CD4-positive, alpha-beta T cell (primary cell): ENCODE measurements around the gene SLC6A18. TPM values are rescaled to one million over a fixed set of nuclear protein-coding genes. Genes with fewer than 3 reads are reported as not detected.

ENCODE experiments used
- ATAC-seq: fragments of 200-7000 bp; cut with Tn5 transposase; one replicate; pipeline ENCODE4 v1.10.0; 2022; ENCODE audit warnings: mild to moderate bottlenecking; ENCODE audit not compliant: poor library complexity
- CTCF ChIA-PET: fragments of 350-600 bp; sonication (Branson Sonifier 250); formaldehyde crosslinking; loops from one replicate; lab custom pipeline; 2021; ENCODE audit warnings: antibody characterized with exemption, inconsistent platforms; lab: Charles Lee
- POLR2A ChIA-PET: fragments of 350-600 bp; sonication (Branson Sonifier 250); formaldehyde crosslinking; loops from one replicate; lab custom pipeline; 2021; ENCODE audit warnings: antibody characterized with exemption, inconsistent platforms; lab: Charles Lee
- DNase-seq, 14 experiments: peaks; one replicate each; pipeline ENCODE4 v3.0.0-alpha.2; 2013 to 2020; ENCODE audit warnings: mixed read lengths in 2 of 14
- H3K27ac ChIP-seq, 2 donors: one replicate each; pipeline versions ENCODE4 v1.5.1 to v1.7.0; 2013; ENCODE audit warnings: low read length in 2 of 2, low read depth in 1 of 2, mild to moderate bottlenecking in 1 of 2
- H3K27me3 ChIP-seq, 2 experiments: 1 replicate in 1 of 2; 2 replicates in 1 of 2; pipeline versions ENCODE4 v1.6.1 to v1.7.0; 2013; ENCODE audit warnings: low read length in 2 of 2, control low read depth in 1 of 2, mild to moderate bottlenecking in 1 of 2, moderate library complexity in 1 of 2; ENCODE audit not compliant: insufficient read depth in 2 of 2, control insufficient read depth in 1 of 2
- H3K36me3 ChIP-seq: one replicate; pipeline ENCODE4 v1.6.1; 2013; ENCODE audit warnings: low read length, control low read depth; ENCODE audit not compliant: insufficient read depth
- H3K4me1 ChIP-seq: one replicate; pipeline ENCODE4 v1.6.1; 2013; ENCODE audit warnings: low read length, control low read depth; ENCODE audit not compliant: insufficient read depth
- H3K4me3 ChIP-seq: one replicate; pipeline ENCODE4 v1.5.1; 2013; ENCODE audit warnings: mild to moderate bottlenecking, low read length, moderate library complexity
- H3K9me3 ChIP-seq, 2 experiments: 1 replicate in 1 of 2; 2 replicates in 1 of 2; pipeline versions ENCODE4 v1.6.1 to v1.7.0; 2013; ENCODE audit warnings: low read length in 2 of 2, mild to moderate bottlenecking in 2 of 2, control low read depth in 1 of 2, moderate library complexity in 1 of 2; ENCODE audit not compliant: control insufficient read depth in 1 of 2, insufficient read depth in 1 of 2
- H3K27ac Mint-ChIP-seq: one replicate; pipeline ENCODE4 v1.8.0; 2020; ENCODE audit warnings: mixed read lengths
- H3K27me3 Mint-ChIP-seq: one replicate; pipeline ENCODE4 v1.8.0; 2021; ENCODE audit warnings: mixed read lengths
- H3K36me3 Mint-ChIP-seq: one replicate; pipeline ENCODE4 v1.8.0; 2021; ENCODE audit warnings: low read depth, mixed read lengths
- H3K4me1 Mint-ChIP-seq: one replicate; pipeline ENCODE4 v1.8.0; 2021; ENCODE audit warnings: low read depth, mixed read lengths
- H3K4me3 Mint-ChIP-seq: one replicate; pipeline ENCODE4 v1.8.0; 2020; ENCODE audit warnings: mild to moderate bottlenecking, mixed read lengths
- H3K9me3 Mint-ChIP-seq: one replicate; pipeline ENCODE4 v1.8.0; 2020; ENCODE audit warnings: mixed read lengths
- CTCF ChIP-seq: fragments of 200-600 bp; IDR thresholded peaks from one replicate; pipeline ENCODE4 v1.8.0; 2022; ENCODE audit warnings: antibody characterized with exemption, mild to moderate bottlenecking
- intact Hi-C, 2 experiments: fragments of 100-400 bp; cut with DNase I in 1 of 2; cut with micrococcal nuclease in 1 of 2; formaldehyde crosslinking; loops; one replicate each; pipeline versions ENCODE4 v1.15.1 to v1.9.0; 2023 to 2025; cut with DNase I, micrococcal nuclease
- total RNA-seq, 174 experiments: library from RNA in 2 of 174; stranded (reverse) in 2 of 174; gene quantifications; one replicate each; pipeline ENCODE4 v1.2.3 and lab custom pipeline; 2021 to 2026

The SLC6A18 gene
- total RNA-seq, 2 experiments from 2014 or later: not detected

GRCh38 chr5:1190278-1190677 is 34.9 kb upstream of the SLC6A18 start:
- H3K36me3 Mint-ChIP-seq: no peaks in the 10 kb centered on the region
- H3K4me3 ChIP-seq: no peak overlapping the region
- no peak for DNase-seq
- no peaks in the 10 kb centered on the region for H3K4me1 Mint-ChIP-seq
- H3K27ac ChIP-seq: no peak overlapping the region
- CTCF ChIA-PET: no interaction called here
- H3K36me3 ChIP-seq: no peaks in the 10 kb centered on the region
- POLR2A ChIA-PET: no interaction called here
- H3K27ac Mint-ChIP-seq: no peak overlapping the region
- intact Hi-C loops: loop anchor here in 1 of 2 experiments (10.0 kb wide), 1 partner anchor 225 kb away; no protein-coding TSS in a partner anchor
- H3K27me3 ChIP-seq: peaks cover 16 to 18% of the 10 kb centered on the region in 2 experiments
- peaks cover 24% of the 10 kb centered on the region for H3K27me3 Mint-ChIP-seq
- no peak for ATAC-seq
- no peaks in the 10 kb centered on the region for H3K9me3 Mint-ChIP-seq
- no peaks in the 10 kb centered on the region for H3K4me1 ChIP-seq
- no peak for TF ChIP-seq CTCF
- peaks cover 0 to 17% of the 10 kb centered on the region in 2 experiments for H3K9me3 ChIP-seq
- H3K4me3 Mint-ChIP-seq: no peak overlapping the region

- no peaks in the 10 kb centered on the region for H3K9me3 Mint-ChIP-seq
- POLR2A ChIA-PET: no interaction called here
- intact Hi-C loops: loop anchor here in 1 of 2 experiments (10.0 kb wide), 1 partner anchor 224 kb away; no protein-coding TSS in a partner anchor
- no peak overlapping the region for H3K27ac Mint-ChIP-seq
- H3K27ac ChIP-seq: no peak overlapping the region
- H3K9me3 ChIP-seq: peaks cover 0 to 16% of the 10 kb centered on the region in 2 experiments
- no peaks in the 10 kb centered on the region for H3K4me1 Mint-ChIP-seq
- no peak for ATAC-seq
- CTCF ChIA-PET: no interaction called here
- no peaks in the 10 kb centered on the region for H3K36me3 ChIP-seq
- H3K4me3 ChIP-seq: no peak overlapping the region
- TF ChIP-seq CTCF: no peak
- no peak overlapping the region for H3K4me3 Mint-ChIP-seq
- H3K36me3 Mint-ChIP-seq: no peaks in the 10 kb centered on the region
- DNase-seq: no peak
- peaks cover 24% of the 10 kb centered on the region for H3K27me3 Mint-ChIP-seq
- H3K27me3 ChIP-seq: peaks cover 18% of the 10 kb centered on the region in 2 experiments
- H3K4me1 ChIP-seq: no peaks in the 10 kb centered on the region
Observed at GRCh38 chr5:1190837-1191239, 34.3 kb upstream of the SLC6A18 start.

GRCh38 chr5:1192971-1193590 is 32.1 kb upstream of the SLC6A18 start:
- peaks cover 0 to 5% of the 10 kb centered on the region in 2 experiments for H3K9me3 ChIP-seq
- Mint-ChIP-seq H3K27me3 (peaks cover 30% of the 10 kb centered on the region), H3K36me3 (no peaks in the 10 kb centered on the region), H3K4me1 (no peaks in the 10 kb centered on the region), H3K4me3 (no peak overlapping the region), H3K9me3 (no peaks in the 10 kb centered on the region), H3K27ac (no peak overlapping the region)
- TF ChIP-seq CTCF: no peak
- intact Hi-C loops: loop anchor here in 1 of 2 experiments (10.0 kb wide), 1 partner anchor 222 kb away; no protein-coding TSS in a partner anchor
- DNase-seq: no peak
- no peak overlapping the region for H3K27ac ChIP-seq
- ChIA-PET POLR2A (no interaction called here), CTCF (no interaction called here)
- no peak for ATAC-seq
- H3K36me3 ChIP-seq: no peaks in the 10 kb centered on the region
- peaks cover 8 to 18% of the 10 kb centered on the region in 2 experiments for H3K27me3 ChIP-seq
- no peak overlapping the region for H3K4me3 ChIP-seq
- H3K4me1 ChIP-seq: no peaks in the 10 kb centered on the region
